HCT116 (cell line): ENCODE results near the gene ACP4. TPM values are rescaled to one million over a fixed set of nuclear protein-coding genes. Genes with fewer than 3 reads are reported as not detected.
A peak's percentile ranks its signal among the peaks of the same experiment; 100 is the strongest.

Source experiments
- ATAC-seq: fragments of 200-7000 bp; cut with Tn5 transposase; 2 replicates; pipeline ENCODE4 v1.9.1; 2020; ENCODE audit warnings: mild to moderate bottlenecking, moderate library complexity
- BruUV-seq: library from RNA; stranded (reverse); fragments of 400-500 nt; replicated peaks from 2 replicates; lab custom pipeline; 2021; lab: Mats Ljungman, UMichigan
- CTCF ChIA-PET: fragments of 300-600 bp; sonication (Branson Sonifier 250); formaldehyde crosslinking; loops from one replicate; lab custom pipeline; 2021; ENCODE audit warnings: antibody characterized with exemption; lab: Charles Lee
- POLR2A ChIA-PET: fragments of 300-600, 350-600 bp; sonication (Branson Sonifier 250); formaldehyde crosslinking; loops from one replicate; lab custom pipeline; 2021; ENCODE audit warnings: antibody characterized with exemption; lab: Charles Lee
- RAD21 ChIA-PET, 2 experiments: fragments of 300-600 bp; sonication (Branson Sonifier 250); formaldehyde crosslinking; loops; one replicate each; lab custom pipeline; 2023; ENCODE audit warnings: low total read pairs in 2 of 2; ENCODE audit not compliant: uncharacterized antibody in 2 of 2, unreplicated experiment in 2 of 2, low non-redundant PET in 1 of 2; lab: Charles Lee
- DNase-seq: peaks from one replicate; pipeline ENCODE4 v3.0.0-alpha.2; 2010; ENCODE audit warnings: low read depth, low spot score
- H2AFZ ChIP-seq: fragments of 200-600 bp; shearing (Covaris generic), sonication (generic); 2 replicates; pipeline ENCODE4 v1.6.1; 2017; ENCODE audit warnings: low read depth, mixed run types, mixed read lengths, antibody characterized with exemption, low read length; ENCODE audit not compliant: poor library complexity, severe bottlenecking
- H3K27ac ChIP-seq: 2 replicates; pipeline ENCODE4 v1.5.1; 2012; ENCODE audit warnings: low read depth, low read length
- H3K27me3 ChIP-seq: fragments of 200-600 bp; sonication (generic); 2 replicates; pipeline ENCODE4 v1.6.1; 2016; ENCODE audit warnings: mixed run types, low read length, mixed read lengths; ENCODE audit not compliant: insufficient read depth
- H3K36me3 ChIP-seq, 2 experiments: fragments of 200-500 bp in 1 of 2; fragments of 200-600 bp in 1 of 2; sonication (Bioruptor generic) in 1 of 2; sonication (generic) in 1 of 2; 2 replicates each; pipeline versions ENCODE4 v1.5.1 to v1.6.1; 2014 to 2016; ENCODE audit warnings: low read length in 2 of 2, inconsistent platforms in 1 of 2, mixed read lengths in 1 of 2, mixed run types in 1 of 2; ENCODE audit not compliant: insufficient read depth in 2 of 2, control insufficient read depth in 1 of 2
- H3K4me1 ChIP-seq, 2 experiments: fragments of 200-600 bp in 1 of 2; sonication (generic) in 1 of 2; 2 replicates each; pipeline versions ENCODE4 v1.5.1 to v1.6.1; 2012 to 2017; ENCODE audit warnings: low read length in 2 of 2, inconsistent platforms in 1 of 2, mild to moderate bottlenecking in 1 of 2, mixed read lengths in 1 of 2, mixed run types in 1 of 2, moderate library complexity in 1 of 2; ENCODE audit not compliant: insufficient read depth in 2 of 2, control insufficient read depth in 1 of 2
- H3K4me2 ChIP-seq: fragments of 200-600 bp; sonication (generic); 2 replicates; pipeline ENCODE4 v1.6.1; 2017; ENCODE audit warnings: mixed run types, low read length, mixed read lengths
- H3K4me3 ChIP-seq, 2 experiments: fragments of 200-600 bp in 1 of 2; sonication (generic) in 1 of 2; replicated peaks in 1 of 2; 2 replicates each; pipeline ENCODE4 v1.5.1; 2011 to 2016; ENCODE audit warnings: low read length in 2 of 2, control low read depth in 1 of 2, low read depth in 1 of 2, mild to moderate bottlenecking in 1 of 2, mixed read lengths in 1 of 2, mixed run types in 1 of 2
- H3K79me2 ChIP-seq: fragments of 200-600 bp; sonication (generic); 2 replicates; pipeline ENCODE4 v1.6.1; 2017; ENCODE audit warnings: mild to moderate bottlenecking, mixed run types, low read length, moderate library complexity, mixed read lengths; ENCODE audit not compliant: insufficient read depth
- H3K9ac ChIP-seq: fragments of 200-600 bp; sonication (generic); 2 replicates; pipeline ENCODE4 v1.6.1; 2016; ENCODE audit warnings: low read length, mixed read lengths
- H3K9me2 ChIP-seq: fragments of 200-600 bp; sonication (generic), shearing (Covaris generic); 2 replicates; pipeline ENCODE4 v1.6.1; 2017; ENCODE audit warnings: mixed run types, mild to moderate bottlenecking, moderate library complexity; ENCODE audit not compliant: insufficient read depth
- H3K9me3 ChIP-seq, 2 experiments: fragments of 200-500 bp in 1 of 2; fragments of 200-600 bp in 1 of 2; sonication (Bioruptor generic) in 1 of 2; sonication (generic) in 1 of 2; 2 replicates each; pipeline ENCODE4 v1.6.1; 2014 to 2017; ENCODE audit warnings: low read length in 2 of 2, mixed read lengths in 2 of 2, inconsistent platforms in 1 of 2, low read depth in 1 of 2, mild to moderate bottlenecking in 1 of 2, mixed run types in 1 of 2, moderate library complexity in 1 of 2; ENCODE audit not compliant: control insufficient read depth in 1 of 2, insufficient read depth in 1 of 2
- H4K20me1 ChIP-seq: fragments of 200-600 bp; sonication (generic), shearing (Covaris generic); 2 replicates; pipeline ENCODE4 v1.6.1; 2017; ENCODE audit warnings: mixed run types, mild to moderate bottlenecking, moderate library complexity; ENCODE audit not compliant: insufficient read depth
- CBX3 ChIP-seq: IDR thresholded peaks from 2 replicates; pipeline ENCODE4 v1.6.1; 2012; ENCODE audit warnings: low read depth
- CEBPB ChIP-seq: IDR thresholded peaks from 2 replicates; pipeline ENCODE4 v1.6.1; 2012; ENCODE audit warnings: low read depth
- CTCF ChIP-seq, 3 experiments: fragments of 200-600 bp in 1 of 3; sonication (generic) in 1 of 3; IDR thresholded peaks in 2 of 3; conservative IDR thresholded peaks in 1 of 3; 2 replicates each; pipeline ENCODE4 v1.5.1; 2012 to 2017; ENCODE audit warnings: low read depth in 2 of 3, low read length in 2 of 3, antibody characterized with exemption in 1 of 3, borderline replicate concordance in 1 of 3, control low read depth in 1 of 3, mild to moderate bottlenecking in 1 of 3, mixed read lengths in 1 of 3, mixed run types in 1 of 3, moderate library complexity in 1 of 3; ENCODE audit not compliant: insufficient read depth in 1 of 3
- EGR1 ChIP-seq: IDR thresholded peaks from 2 replicates; pipeline ENCODE4 v1.6.1; 2012; ENCODE audit warnings: low read depth
- ELF1 ChIP-seq: IDR thresholded peaks from 2 replicates; pipeline ENCODE4 v1.6.1; 2012; ENCODE audit warnings: low read depth, borderline replicate concordance
- EZH2phosphoT487 ChIP-seq: fragments of 200-600 bp; IDR thresholded peaks from 2 replicates; pipeline ENCODE4 v1.6.1; 2018; ENCODE audit warnings: antibody characterized with exemption, borderline replicate concordance
- POLR2A ChIP-seq: IDR thresholded peaks from 2 replicates; pipeline ENCODE4 v1.7.0; 2011; ENCODE audit warnings: borderline replicate concordance; ENCODE audit not compliant: insufficient read depth, insufficient read length; ENCODE audit errors: extremely low read depth
- POLR2AphosphoS5 ChIP-seq: IDR thresholded peaks from 2 replicates; pipeline ENCODE4 v1.6.1; 2011; ENCODE audit warnings: mild to moderate bottlenecking, low read depth, low read length, moderate library complexity
- RAD21 ChIP-seq: IDR thresholded peaks from 2 replicates; pipeline ENCODE4 v1.6.1; 2012; ENCODE audit warnings: low read depth, mild to moderate bottlenecking
- REST ChIP-seq: IDR thresholded peaks from 2 replicates; pipeline ENCODE4 v1.6.1; 2012; ENCODE audit warnings: low read depth
- SIN3A ChIP-seq: IDR thresholded peaks from 2 replicates; pipeline ENCODE4 v1.6.1; 2012; ENCODE audit warnings: low read depth
- SP1 ChIP-seq: IDR thresholded peaks from 2 replicates; pipeline ENCODE4 v1.6.1; 2012; ENCODE audit warnings: low read depth
- SRF ChIP-seq: IDR thresholded peaks from 2 replicates; pipeline ENCODE4 v1.6.1; 2012; ENCODE audit warnings: low read depth
- TCF7L2 ChIP-seq: IDR thresholded peaks from 2 replicates; pipeline ENCODE4 v1.7.0; 2011; ENCODE audit warnings: borderline replicate concordance, inconsistent platforms; ENCODE audit not compliant: insufficient read depth, insufficient read length; ENCODE audit errors: extremely low read depth
- YY1 ChIP-seq: IDR thresholded peaks from 2 replicates; pipeline ENCODE4 v1.6.1; 2011; ENCODE audit warnings: low read length, low read depth, moderate library complexity, mild to moderate bottlenecking; ENCODE audit not compliant: insufficient replicate concordance; ENCODE audit errors: extremely low read depth
- ZFX ChIP-seq: fragments of 450-650 bp; IDR thresholded peaks from 2 replicates; pipeline ENCODE4 v1.6.1; 2017
- ZNF274 ChIP-seq: fragments of 200-500 bp; sonication (Bioruptor generic); IDR thresholded peaks from 2 replicates; pipeline ENCODE4 v1.6.1; 2014; ENCODE audit warnings: mild to moderate bottlenecking, low read depth, low read length, inconsistent platforms
- intact Hi-C: fragments of 100-400 bp; cut with micrococcal nuclease; formaldehyde crosslinking; loops from 2 replicates; pipeline ENCODE4 v1.10.0; 2022
- total RNA-seq: library from RNA; stranded (reverse); gene quantifications from one replicate; pipeline ENCODE4 v1.2.1, GENCODE V29; 2021; ENCODE audit not compliant: unreplicated experiment
- TF ChIP-seq, protein P1 (sequence below): IDR thresholded peaks from 2 replicates; pipeline ENCODE4 v1.6.1; 2011; ENCODE audit warnings: mild to moderate bottlenecking, low read length, moderate library complexity; ENCODE audit not compliant: insufficient replicate concordance; ENCODE audit errors: extremely low read depth
- TF ChIP-seq, protein P2 (sequence below): IDR thresholded peaks from 2 replicates; pipeline ENCODE4 v1.6.1; 2012

ACP4 gene
- total RNA-seq, 1 experiment from 2014 or later: not detected

GRCh38 chr19:50822661-50823208, 32.5 kb downstream of the ACP4 start:
- ATAC-seq: no peak
- ChIA-PET POLR2A (interaction anchor here (1.4 kb wide), 1 partner anchor 14 kb away, joined by 3 read pairs; no protein-coding TSS in a partner anchor), CTCF (no interaction called here), RAD21 (no interaction called here)
- Histone ChIP-seq H3K27me3 (no peaks in the 10 kb centered on the region), H4K20me1 (no peaks in the 10 kb centered on the region), H3K4me2 (peak overlapping the region; percentile 23; the same call in 1 of the 2 replicates), H3K4me1 (peaks cover 19 to 45% of the 10 kb centered on the region in 2 experiments), H3K79me2 (no peaks in the 10 kb centered on the region), H3K27ac (no peak overlapping the region), H3K9me3 (no peaks in the 10 kb centered on the region; a peak in 1 of 4 replicates), H3K9me2 (no peaks in the 10 kb centered on the region), H3K36me3 (no peaks in the 10 kb centered on the region), H3K9ac (no peak overlapping the region), H2AFZ (no peak overlapping the region), H3K4me3 (no peak overlapping the region)
- TF ChIP-seq CEBPB (no peak), ZFX (no peak), POLR2A (no peak), SRF (no peak), ZNF274 (no peak), SIN3A (no peak), CTCF (IDR thresholded peaks at IDR 0.05 in 2 of 3, conservative IDR thresholded peaks at IDR 0.05 in 1 of 3; ENCODE audit: borderline replicate concordance in 1 of 3, insufficient read depth in 1 of 3, low read depth in 2 of 3, low read length in 2 of 3) (no peak), YY1 (no peak), RAD21 (no peak), EZH2phosphoT487 (no peak), ELF1 (no peak), CBX3 (no peak), SP1 (no peak), REST (no peak), TCF7L2 (no peak), EGR1 (no peak), POLR2AphosphoS5 (no peak)
- TF ChIP-seq, protein P1, sequence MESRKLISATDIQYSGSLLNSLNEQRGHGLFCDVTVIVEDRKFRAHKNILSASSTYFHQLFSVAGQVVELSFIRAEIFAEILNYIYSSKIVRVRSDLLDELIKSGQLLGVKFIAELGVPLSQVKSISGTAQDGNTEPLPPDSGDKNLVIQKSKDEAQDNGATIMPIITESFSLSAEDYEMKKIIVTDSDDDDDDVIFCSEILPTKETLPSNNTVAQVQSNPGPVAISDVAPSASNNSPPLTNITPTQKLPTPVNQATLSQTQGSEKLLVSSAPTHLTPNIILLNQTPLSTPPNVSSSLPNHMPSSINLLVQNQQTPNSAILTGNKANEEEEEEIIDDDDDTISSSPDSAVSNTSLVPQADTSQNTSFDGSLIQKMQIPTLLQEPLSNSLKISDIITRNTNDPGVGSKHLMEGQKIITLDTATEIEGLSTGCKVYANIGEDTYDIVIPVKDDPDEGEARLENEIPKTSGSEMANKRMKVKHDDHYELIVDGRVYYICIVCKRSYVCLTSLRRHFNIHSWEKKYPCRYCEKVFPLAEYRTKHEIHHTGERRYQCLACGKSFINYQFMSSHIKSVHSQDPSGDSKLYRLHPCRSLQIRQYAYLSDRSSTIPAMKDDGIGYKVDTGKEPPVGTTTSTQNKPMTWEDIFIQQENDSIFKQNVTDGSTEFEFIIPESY: no peak
- TF ChIP-seq, protein P2, sequence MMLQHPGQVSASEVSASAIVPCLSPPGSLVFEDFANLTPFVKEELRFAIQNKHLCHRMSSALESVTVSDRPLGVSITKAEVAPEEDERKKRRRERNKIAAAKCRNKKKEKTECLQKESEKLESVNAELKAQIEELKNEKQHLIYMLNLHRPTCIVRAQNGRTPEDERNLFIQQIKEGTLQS: no peak
- intact Hi-C loops: no loop called here
- no peak for DNase-seq
- no TSS peak for BruUV-seq
